Raji (cell line): Measurements from ENCODE around the gene ARID1B.

Experiments
- POLR2A ChIP-seq: IDR thresholded peaks from 2 replicates; pipeline ENCODE4 v1.6.1; 2011; ENCODE audit warnings: low read depth, low read length, control low read depth; ENCODE audit not compliant: insufficient read depth

ARID1B gene

GRCh38 chr6:156822747-156823206, 45.6 kb downstream of the ARID1B start:
- no peak for TF ChIP-seq POLR2A

GRCh38 chr6:156824142-156824541, 47.0 kb downstream of the ARID1B start:
- no peak for TF ChIP-seq POLR2A

- TF ChIP-seq POLR2A = no peak
Measured at GRCh38 chr6:156825475-156825874, 48.3 kb downstream of the ARID1B start.

GRCh38 chr6:156826290-156826955, 49.2 kb downstream of the ARID1B start:
- no peak for TF ChIP-seq POLR2A

- TF ChIP-seq POLR2A = no peak
Measured at GRCh38 chr6:156827382-156827781, 50.2 kb downstream of the ARID1B start.

GRCh38 chr6:156828280-156828703, 51.1 kb downstream of the ARID1B start:
- TF ChIP-seq POLR2A = no peak

GRCh38 chr6:156830126-156830525, 52.9 kb downstream of the ARID1B start:
- no peak for TF ChIP-seq POLR2A

- TF ChIP-seq POLR2A = no peak
Measured at GRCh38 chr6:156832231-156832647, 55.1 kb downstream of the ARID1B start.

GRCh38 chr6:156832669-156833068, 55.5 kb downstream of the ARID1B start:
- no peak for TF ChIP-seq POLR2A

- TF ChIP-seq POLR2A = no peak
Measured at GRCh38 chr6:156833755-156834154, 56.6 kb downstream of the ARID1B start.

- no peak for TF ChIP-seq POLR2A
Measured at GRCh38 chr6:156839129-156839528, 62.0 kb downstream of the ARID1B start.

GRCh38 chr6:156839591-156840001, 62.4 kb downstream of the ARID1B start:
- TF ChIP-seq POLR2A = no peak

GRCh38 chr6:156840136-156840535, 63.0 kb downstream of the ARID1B start:
- TF ChIP-seq POLR2A = no peak

- no peak for TF ChIP-seq POLR2A
Measured at GRCh38 chr6:156840606-156841005, 63.4 kb downstream of the ARID1B start.

- no peak for TF ChIP-seq POLR2A
Measured at GRCh38 chr6:156841508-156841907, 64.3 kb downstream of the ARID1B start.

- TF ChIP-seq POLR2A = no peak
Measured at GRCh38 chr6:156842598-156843250, 65.5 kb downstream of the ARID1B start.

- no peak for TF ChIP-seq POLR2A
Measured at GRCh38 chr6:156844089-156844488, 66.9 kb downstream of the ARID1B start.

GRCh38 chr6:156845454-156846155, 68.4 kb downstream of the ARID1B start:
- no peak for TF ChIP-seq POLR2A
